Inferior parietal cortex (tissue), 1 donor: ENCODE measurements around the gene DUSP8.
A peak's percentile ranks its signal among the peaks of the same experiment; 100 is the strongest.

ENCODE experiments used
- DNase-seq: peaks from one replicate; pipeline ENCODE4 v3.0.0-alpha.2; 2016; ENCODE audit errors: extremely low spot score

Gene DUSP8

GRCh38 chr11:1553808-1554594 is 18.1 kb downstream of the DUSP8 start:
- DNase-seq: no peak

- DNase-seq: no peak
These were observed 22.4 kb downstream of the DUSP8 start for GRCh38 chr11:1549338-1550330.

- no peak for DNase-seq
These were observed 23.6 kb downstream of the DUSP8 start for GRCh38 chr11:1548221-1549070.

- DNase-seq: no peak
These were observed 24.5 kb downstream of the DUSP8 start for GRCh38 chr11:1547467-1548098.

- DNase-seq: no peak
These were observed 25.3 kb downstream of the DUSP8 start for GRCh38 chr11:1546536-1547466.

- no peak for DNase-seq
These were observed 26.0 kb downstream of the DUSP8 start for GRCh38 chr11:1546077-1546535.

GRCh38 chr11:1545432-1545831 is 26.6 kb downstream of the DUSP8 start:
- no peak for DNase-seq

- no peak for DNase-seq
These were observed 27.5 kb downstream of the DUSP8 start for GRCh38 chr11:1544536-1544935.

- DNase-seq: no peak
These were observed 28.3 kb downstream of the DUSP8 start for GRCh38 chr11:1543606-1544263.

- no peak for DNase-seq
These were observed 29.8 kb downstream of the DUSP8 start for GRCh38 chr11:1542267-1542666.

GRCh38 chr11:1541474-1542204 is 30.4 kb downstream of the DUSP8 start:
- peak; percentile 77 for DNase-seq

- no peak for DNase-seq
These were observed 32.0 kb downstream of the DUSP8 start for GRCh38 chr11:1540074-1540473.

- no peak for DNase-seq
These were observed 33.9 kb downstream of the DUSP8 start for GRCh38 chr11:1538153-1538552.

GRCh38 chr11:1536065-1536843 is 35.8 kb downstream of the DUSP8 start:
- no peak for DNase-seq

- DNase-seq: no peak
These were observed 37.4 kb downstream of the DUSP8 start for GRCh38 chr11:1534682-1535081.

GRCh38 chr11:1534171-1534570 is 37.9 kb downstream of the DUSP8 start:
- DNase-seq: no peak

- DNase-seq: no peak
These were observed 38.7 kb downstream of the DUSP8 start for GRCh38 chr11:1533342-1533725.
